SK-N-SH treated with all-trans-retinoic acid at 6 μM for 48 hours (cell line): Measurements from ENCODE around the gene RAPGEF4.

ENCODE experiments used
- ATAC-seq: fragments of 200-7000 bp; cut with Tn5 transposase; 3 replicates; pipeline ENCODE4 v1.9.1; 2020; ENCODE audit warnings: mild to moderate bottlenecking, moderate library complexity
- ARNTL ChIP-seq: fragments of 450-650 bp; formaldehyde crosslinking; IDR thresholded peaks from 2 replicates; pipeline ENCODE4 v1.5.0; 2020; ENCODE audit warnings: low read depth, mild to moderate bottlenecking, moderate library complexity, borderline replicate concordance
- CSRNP3 ChIP-seq: fragments of 250-450 bp; sonication (Bioruptor Pico); IDR thresholded peaks from 2 replicates; pipeline ENCODE4 v1.5.1; 2021; ENCODE audit warnings: mild to moderate bottlenecking, moderate library complexity
- ESRRG ChIP-seq: fragments of 250-450 bp; sonication (Bioruptor Pico); IDR thresholded peaks from 2 replicates; pipeline ENCODE4 v1.6.1; 2021; ENCODE audit warnings: mild to moderate bottlenecking
- ISL1 ChIP-seq: fragments of 250-450 bp; sonication (Bioruptor Pico); IDR thresholded peaks from 2 replicates; pipeline ENCODE4 v2.1.2; 2022; ENCODE audit warnings: mild to moderate bottlenecking, moderate library complexity
- OSR1 ChIP-seq: fragments of 250-450 bp; sonication (Bioruptor Pico); IDR thresholded peaks from 2 replicates; pipeline ENCODE4 v1.8.0; 2022; ENCODE audit warnings: moderate library complexity, mild to moderate bottlenecking, inconsistent platforms
- POU6F1 ChIP-seq: fragments of 250-450 bp; sonication (Bioruptor Pico); IDR thresholded peaks from 2 replicates; pipeline ENCODE4 v1.8.0; 2021; ENCODE audit warnings: low read depth, mild to moderate bottlenecking, moderate library complexity, borderline replicate concordance
- PPARA ChIP-seq: fragments of 250-450 bp; sonication (Bioruptor Pico); IDR thresholded peaks from 2 replicates; pipeline ENCODE4 v1.5.0; 2020; ENCODE audit warnings: mild to moderate bottlenecking, borderline replicate concordance
- RARB ChIP-seq: fragments of 250-450 bp; sonication (Bioruptor Pico); IDR thresholded peaks from 2 replicates; pipeline ENCODE4 v1.8.0; 2021; ENCODE audit warnings: mild to moderate bottlenecking, moderate library complexity
- TCF4 ChIP-seq: fragments of 250-450 bp; sonication (Bioruptor Pico); IDR thresholded peaks from 2 replicates; pipeline ENCODE4 v1.8.0; 2021; ENCODE audit warnings: mild to moderate bottlenecking, moderate library complexity, borderline replicate concordance
- TOX ChIP-seq: fragments of 250-450 bp; sonication (Bioruptor Pico); IDR thresholded peaks from 2 replicates; pipeline ENCODE4 v1.8.0; 2021; ENCODE audit warnings: mild to moderate bottlenecking, moderate library complexity, borderline replicate concordance
- TSHZ2 ChIP-seq: fragments of 250-450 bp; sonication (Bioruptor Pico); IDR thresholded peaks from 2 replicates; pipeline ENCODE4 v1.5.0; 2020; ENCODE audit warnings: mild to moderate bottlenecking, moderate library complexity
- ZC3H10 ChIP-seq: fragments of 250-450 bp; sonication (Bioruptor Pico); IDR thresholded peaks from 2 replicates; pipeline ENCODE4 v1.5.1; 2021; ENCODE audit warnings: mild to moderate bottlenecking, moderate library complexity
- ZFP30 ChIP-seq: fragments of 450-650 bp; formaldehyde crosslinking; IDR thresholded peaks from 2 replicates; pipeline ENCODE4 v1.5.0; 2022; ENCODE audit warnings: mild to moderate bottlenecking, moderate library complexity
- ZNF565 ChIP-seq: fragments of 450-650 bp; formaldehyde crosslinking; conservative IDR thresholded peaks from 2 replicates; pipeline ENCODE4 v1.5.0; 2020; ENCODE audit warnings: low read depth, mild to moderate bottlenecking, moderate library complexity
- ZNF70 ChIP-seq: fragments of 450-650 bp; formaldehyde crosslinking; IDR thresholded peaks from 2 replicates; pipeline ENCODE4 v1.5.0; 2020; ENCODE audit warnings: mild to moderate bottlenecking, moderate library complexity
- ZNF8 ChIP-seq: fragments of 450-650 bp; formaldehyde crosslinking; IDR thresholded peaks from 2 replicates; pipeline ENCODE4 v1.5.0; 2020; ENCODE audit warnings: mild to moderate bottlenecking, moderate library complexity
- TF ChIP-seq, protein P1 (sequence below): fragments of 250-450 bp; sonication (Bioruptor Pico); IDR thresholded peaks from 2 replicates; pipeline ENCODE4 v1.8.0; 2020; ENCODE audit warnings: mild to moderate bottlenecking, moderate library complexity, borderline replicate concordance
- TF ChIP-seq, protein P2 (sequence below): fragments of 250-450 bp; sonication (Bioruptor Pico); IDR thresholded peaks from 2 replicates; pipeline ENCODE4 v1.5.1; 2020; ENCODE audit warnings: low read depth, mild to moderate bottlenecking, moderate library complexity

Gene RAPGEF4

DNA sequence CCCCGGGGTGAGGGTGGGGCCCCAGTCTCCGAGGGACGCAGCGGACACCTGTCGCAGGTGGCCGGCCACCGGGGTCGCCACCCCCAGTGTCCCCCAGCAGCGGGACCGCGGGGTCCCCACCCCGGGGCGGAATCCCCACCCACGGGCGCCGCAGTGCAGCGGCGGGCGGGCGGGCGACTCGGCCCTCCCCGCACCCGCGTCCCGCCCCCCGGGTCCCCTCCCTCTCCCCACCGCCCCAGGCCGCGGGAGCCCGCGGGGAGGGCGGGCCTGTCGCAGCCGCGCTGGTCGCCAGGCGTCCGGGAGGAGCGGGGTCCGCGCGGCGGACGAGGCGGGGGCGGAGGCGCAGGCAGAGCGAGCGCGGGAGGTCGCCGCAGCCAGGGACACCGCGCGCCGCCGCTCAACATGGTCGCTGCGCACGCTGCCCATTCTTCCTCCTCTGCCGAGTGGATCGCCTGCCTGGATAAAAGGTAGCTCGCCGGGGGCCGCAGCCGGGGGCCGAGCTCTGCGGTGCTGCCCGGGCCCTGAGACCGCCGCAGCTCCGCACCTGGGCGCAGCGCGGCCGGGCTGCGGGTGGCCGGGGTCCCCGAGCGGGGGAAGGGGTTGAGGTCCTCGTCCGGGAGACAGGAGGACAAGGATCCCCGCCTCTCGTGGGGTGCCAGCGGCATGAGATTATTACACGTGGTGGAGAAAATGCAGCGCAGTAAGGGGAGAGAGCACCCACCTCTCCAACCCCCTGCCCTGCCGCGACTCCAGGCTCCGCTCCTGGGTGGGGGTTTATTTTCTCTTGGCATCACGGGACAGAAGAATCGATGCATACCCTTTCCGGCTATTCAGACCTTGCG, at the start of gene RAPGEF4:
Gene RAPGEF4, plus strand, starts transcription at position 264 of the 842 bp plus-strand sequence. Its CDS starts 139 bp downstream, at position 403.
- no peak for TF ChIP-seq ZNF565 (CRISPR knock-in tag)
- no peak for TF ChIP-seq POU6F1 (CRISPR knock-in tag)
- no peak for TF ChIP-seq ZNF70 (CRISPR knock-in tag)
- no peak for TF ChIP-seq ZNF8

GRCh38 chr2:172693037-172693436, 42.6 kb upstream of the RAPGEF4 start:
- ATAC-seq: peak; percentile 97
- TF ChIP-seq ISL1 (CRISPR knock-in tag) (peak; percentile 53; the same call in 1 of the 2 replicates), ESRRG (CRISPR knock-in tag) (no peak), ZNF8 (no peak)
- TF ChIP-seq, protein P1, sequence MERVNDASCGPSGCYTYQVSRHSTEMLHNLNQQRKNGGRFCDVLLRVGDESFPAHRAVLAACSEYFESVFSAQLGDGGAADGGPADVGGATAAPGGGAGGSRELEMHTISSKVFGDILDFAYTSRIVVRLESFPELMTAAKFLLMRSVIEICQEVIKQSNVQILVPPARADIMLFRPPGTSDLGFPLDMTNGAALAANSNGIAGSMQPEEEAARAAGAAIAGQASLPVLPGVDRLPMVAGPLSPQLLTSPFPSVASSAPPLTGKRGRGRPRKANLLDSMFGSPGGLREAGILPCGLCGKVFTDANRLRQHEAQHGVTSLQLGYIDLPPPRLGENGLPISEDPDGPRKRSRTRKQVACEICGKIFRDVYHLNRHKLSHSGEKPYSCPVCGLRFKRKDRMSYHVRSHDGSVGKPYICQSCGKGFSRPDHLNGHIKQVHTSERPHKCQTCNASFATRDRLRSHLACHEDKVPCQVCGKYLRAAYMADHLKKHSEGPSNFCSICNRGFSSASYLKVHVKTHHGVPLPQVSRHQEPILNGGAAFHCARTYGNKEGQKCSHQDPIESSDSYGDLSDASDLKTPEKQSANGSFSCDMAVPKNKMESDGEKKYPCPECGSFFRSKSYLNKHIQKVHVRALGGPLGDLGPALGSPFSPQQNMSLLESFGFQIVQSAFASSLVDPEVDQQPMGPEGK: no peak
- TF ChIP-seq, protein P2, sequence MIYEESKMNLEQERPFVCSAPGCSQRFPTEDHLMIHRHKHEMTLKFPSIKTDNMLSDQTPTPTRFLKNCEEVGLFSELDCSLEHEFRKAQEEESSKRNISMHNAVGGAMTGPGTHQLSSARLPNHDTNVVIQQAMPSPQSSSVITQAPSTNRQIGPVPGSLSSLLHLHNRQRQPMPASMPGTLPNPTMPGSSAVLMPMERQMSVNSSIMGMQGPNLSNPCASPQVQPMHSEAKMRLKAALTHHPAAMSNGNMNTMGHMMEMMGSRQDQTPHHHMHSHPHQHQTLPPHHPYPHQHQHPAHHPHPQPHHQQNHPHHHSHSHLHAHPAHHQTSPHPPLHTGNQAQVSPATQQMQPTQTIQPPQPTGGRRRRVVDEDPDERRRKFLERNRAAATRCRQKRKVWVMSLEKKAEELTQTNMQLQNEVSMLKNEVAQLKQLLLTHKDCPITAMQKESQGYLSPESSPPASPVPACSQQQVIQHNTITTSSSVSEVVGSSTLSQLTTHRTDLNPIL (CRISPR knock-in tag): no peak

More for the DNA sequence above, at the start of gene RAPGEF4:
- peak; percentile 63 for ATAC-seq

DNA sequence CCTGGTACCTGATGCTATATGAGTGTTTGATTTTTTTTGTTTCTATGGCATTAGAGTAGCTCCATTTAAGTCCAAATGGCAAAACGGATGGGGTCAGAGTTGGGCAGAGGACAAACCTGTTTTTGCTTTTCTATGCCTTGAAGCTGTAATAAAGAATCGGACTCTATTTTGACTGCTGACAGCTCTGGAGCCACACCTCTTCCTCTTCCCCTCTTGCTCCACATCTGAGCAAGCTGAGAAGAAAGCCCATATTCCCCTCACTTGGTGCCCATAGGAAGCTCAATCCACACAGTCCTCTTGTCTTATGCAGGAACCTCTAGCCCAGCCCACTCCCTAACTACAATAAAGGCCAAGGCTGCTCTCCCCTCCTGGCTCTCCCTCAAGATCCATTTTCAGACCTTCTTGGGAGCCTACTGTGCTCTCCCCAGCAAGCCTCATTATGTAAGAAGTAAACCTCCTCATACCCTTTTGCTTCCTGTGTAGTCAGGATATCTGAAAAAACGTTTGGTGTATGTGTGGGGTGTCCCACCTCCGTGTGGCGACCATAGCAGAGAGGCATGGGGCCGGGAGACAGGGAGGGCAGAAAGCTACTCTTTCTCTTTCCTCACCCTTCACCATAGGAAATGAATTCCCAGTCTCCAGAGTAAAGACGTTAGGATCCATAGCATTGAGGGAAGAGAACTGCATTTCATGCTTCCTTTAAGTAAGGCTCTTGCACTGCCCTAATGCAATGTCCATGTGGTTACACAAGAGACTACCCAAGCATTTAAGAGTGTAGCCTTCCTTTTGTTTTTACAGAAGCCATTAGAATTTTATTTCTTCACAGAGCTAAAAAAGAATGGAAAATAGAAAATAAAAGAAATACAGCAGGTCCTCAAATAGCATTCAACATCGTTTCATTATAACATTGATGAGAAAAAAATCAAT, 41.9 kb upstream of the RAPGEF4 start:
- TF ChIP-seq CSRNP3 (no peak), RARB (CRISPR knock-in tag) (no peak), TOX (CRISPR knock-in tag) (no peak), TCF4 (CRISPR knock-in tag) (no peak)
- ATAC-seq: peak; percentile 3; the same call in 2 of the 3 replicates

DNA sequence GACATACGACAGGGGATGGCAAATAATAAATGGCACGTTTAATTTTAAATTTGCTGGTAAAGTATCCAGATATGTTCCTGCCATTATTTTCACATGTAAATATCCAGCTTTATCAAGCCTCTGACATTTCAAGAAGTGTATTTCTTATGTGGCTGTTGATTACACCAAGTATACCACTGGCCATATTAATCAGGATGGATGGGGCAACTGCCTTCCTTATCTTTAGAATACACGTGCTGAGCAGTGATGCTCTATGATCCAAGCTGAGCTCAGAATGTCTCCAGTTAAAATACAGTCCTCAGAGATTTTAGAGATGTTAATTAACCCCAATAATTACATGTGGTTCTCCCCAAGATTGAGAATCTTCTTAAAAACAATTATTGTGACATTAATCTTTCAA, 38.3 kb upstream of the RAPGEF4 start:
- ATAC-seq: no peak
- TF ChIP-seq ESRRG (CRISPR knock-in tag) (no peak), OSR1 (CRISPR knock-in tag) (no peak), ZC3H10 (CRISPR knock-in tag) (no peak), TCF4 (CRISPR knock-in tag) (no peak), ARNTL (CRISPR knock-in tag) (no peak), TSHZ2 (no peak), PPARA (CRISPR knock-in tag) (no peak), POU6F1 (CRISPR knock-in tag) (no peak), ISL1 (CRISPR knock-in tag) (no peak), ZNF70 (CRISPR knock-in tag) (no peak), ZFP30 (no peak)
- TF ChIP-seq, protein P1: no peak
- TF ChIP-seq, protein P2 (CRISPR knock-in tag): no peak
